Brain microvascular endothelial cell (primary cell): ENCODE results near the gene ZFPM1.

Experiments used
- DNase-seq: peaks from one replicate; pipeline ENCODE4 v3.0.0-alpha.2; 2020
- H3K27ac ChIP-seq: fragments of 250-450 bp; sonication (Bioruptor Pico); 2 replicates; pipeline ENCODE4 v1.5.1; 2020; ENCODE audit warnings: mild to moderate bottlenecking, moderate library complexity
- H3K27me3 ChIP-seq: fragments of 250-450 bp; sonication (Bioruptor Pico); replicated peaks from 2 replicates; pipeline ENCODE4 v1.5.1; 2020; ENCODE audit warnings: mild to moderate bottlenecking
- H3K36me3 ChIP-seq: fragments of 250-450 bp; sonication (Bioruptor Pico); replicated peaks from 2 replicates; pipeline ENCODE4 v1.5.1; 2020; ENCODE audit warnings: mild to moderate bottlenecking
- H3K4me3 ChIP-seq: 2 replicates; pipeline ENCODE4 v1.5.1; 2011; ENCODE audit warnings: low read depth, mild to moderate bottlenecking, control low read depth, low read length, moderate library complexity
- in situ Hi-C: cut with HindIII; loops from 2 replicates; pipeline ENCODE4 v1.10.0; 2017; ENCODE audit warnings: low sequenced_read_pairs, low pct_ligation_motif_present
- TF ChIP-seq, protein P1 (sequence below): IDR thresholded peaks from 2 replicates; pipeline ENCODE4 v1.5.1; 2011; ENCODE audit warnings: low read depth, mild to moderate bottlenecking, moderate library complexity, low read length, control low read depth, inconsistent platforms; ENCODE audit errors: missing control alignments

Gene ZFPM1

DNA sequence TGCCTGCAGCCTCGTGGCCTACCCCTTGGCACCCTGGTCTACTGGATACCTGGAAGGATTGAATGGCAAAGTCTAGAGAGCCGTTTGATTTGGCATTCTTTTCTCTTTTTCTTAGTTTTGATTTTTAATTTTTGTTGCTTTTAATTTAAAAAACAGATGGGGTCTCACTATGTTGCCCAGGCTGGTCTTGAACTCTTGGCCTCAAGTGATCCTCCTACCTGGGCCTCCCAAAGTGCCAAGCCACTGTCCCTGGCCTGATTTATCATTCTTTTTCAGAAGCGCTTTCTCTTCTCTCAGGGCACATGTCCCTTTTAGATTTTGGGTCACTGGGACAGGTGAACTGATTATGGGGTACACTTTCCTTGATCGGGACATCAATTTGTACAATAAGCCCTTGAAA is 128.0 kb downstream of the ZFPM1 start:
- TF ChIP-seq, protein P1, sequence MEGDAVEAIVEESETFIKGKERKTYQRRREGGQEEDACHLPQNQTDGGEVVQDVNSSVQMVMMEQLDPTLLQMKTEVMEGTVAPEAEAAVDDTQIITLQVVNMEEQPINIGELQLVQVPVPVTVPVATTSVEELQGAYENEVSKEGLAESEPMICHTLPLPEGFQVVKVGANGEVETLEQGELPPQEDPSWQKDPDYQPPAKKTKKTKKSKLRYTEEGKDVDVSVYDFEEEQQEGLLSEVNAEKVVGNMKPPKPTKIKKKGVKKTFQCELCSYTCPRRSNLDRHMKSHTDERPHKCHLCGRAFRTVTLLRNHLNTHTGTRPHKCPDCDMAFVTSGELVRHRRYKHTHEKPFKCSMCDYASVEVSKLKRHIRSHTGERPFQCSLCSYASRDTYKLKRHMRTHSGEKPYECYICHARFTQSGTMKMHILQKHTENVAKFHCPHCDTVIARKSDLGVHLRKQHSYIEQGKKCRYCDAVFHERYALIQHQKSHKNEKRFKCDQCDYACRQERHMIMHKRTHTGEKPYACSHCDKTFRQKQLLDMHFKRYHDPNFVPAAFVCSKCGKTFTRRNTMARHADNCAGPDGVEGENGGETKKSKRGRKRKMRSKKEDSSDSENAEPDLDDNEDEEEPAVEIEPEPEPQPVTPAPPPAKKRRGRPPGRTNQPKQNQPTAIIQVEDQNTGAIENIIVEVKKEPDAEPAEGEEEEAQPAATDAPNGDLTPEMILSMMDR, result no peak
- H3K36me3 ChIP-seq, result peaks cover 43% of the 10 kb centered on the region

DNA sequence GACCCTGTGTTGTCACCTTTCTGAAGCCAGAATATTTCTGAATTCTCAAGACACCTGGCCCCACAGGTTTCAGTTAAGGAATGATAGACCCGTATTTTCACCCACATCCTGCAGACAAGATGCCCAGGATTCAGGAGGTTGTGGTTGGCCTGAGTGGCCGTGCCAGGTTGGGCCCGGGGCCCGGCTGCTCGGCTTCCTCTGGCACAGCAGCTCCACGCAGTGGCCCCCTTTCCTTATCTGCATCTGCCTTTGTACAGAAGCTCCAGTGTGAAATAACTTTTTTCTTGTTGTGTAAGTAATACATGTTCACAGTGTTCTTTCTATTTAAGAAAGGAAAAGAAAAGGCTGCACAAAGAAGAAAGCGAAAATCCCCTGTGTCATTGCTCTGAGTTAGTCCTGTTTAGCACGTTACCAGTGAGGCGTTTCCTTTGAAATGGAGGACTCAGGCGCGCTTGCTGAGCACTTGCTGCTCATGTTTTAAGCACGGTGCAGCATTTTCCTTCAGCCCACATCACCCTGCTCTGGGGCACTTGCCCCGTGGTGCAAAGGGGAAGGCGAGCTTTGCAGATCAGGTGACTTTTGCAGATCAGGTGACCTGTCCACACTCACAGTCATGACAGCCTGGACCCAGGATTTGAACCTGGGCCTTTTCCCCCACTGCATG is 130.0 kb downstream of the ZFPM1 start:
- Histone ChIP-seq H3K4me3 (no peak overlapping the region), H3K36me3 (peaks cover 39% of the 10 kb centered on the region), H3K27me3 (no peaks in the 10 kb centered on the region), H3K27ac (no peak overlapping the region)
- TF ChIP-seq, protein P1, result no peak
- DNase-seq, result no peak
- in situ Hi-C loops, result no loop called here

More for the DNA sequence above, 128.0 kb downstream of the ZFPM1 start:
- DNase-seq, result no peak
- Histone ChIP-seq H3K27ac (no peak overlapping the region), H3K4me3 (no peak overlapping the region), H3K27me3 (no peaks in the 10 kb centered on the region)
- in situ Hi-C loops, result no loop called here

DNA sequence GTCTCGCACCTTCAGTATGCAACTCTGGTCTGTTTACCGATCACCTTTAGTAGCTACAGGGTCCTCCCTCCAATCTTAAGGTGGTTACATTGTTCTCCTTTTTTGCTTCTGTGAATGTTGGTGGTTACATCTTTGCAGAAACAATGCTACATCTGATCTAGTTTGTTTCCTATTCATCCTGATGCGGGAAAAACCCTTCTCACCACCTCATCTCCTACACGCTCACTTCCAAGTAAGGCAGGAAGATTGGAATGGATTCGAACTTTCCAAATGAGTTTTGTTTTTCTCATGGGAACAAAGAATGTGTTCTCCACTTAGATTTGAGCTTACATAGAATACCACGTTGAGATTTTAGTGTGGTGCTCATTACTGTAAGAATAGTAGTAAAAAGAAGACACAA is 131.6 kb downstream of the ZFPM1 start:
- DNase-seq, result no peak
- no peaks in the 10 kb centered on the region for H3K27me3 ChIP-seq
- H3K4me3 ChIP-seq, result no peak overlapping the region
- in situ Hi-C loops, result no loop called here
- peaks cover 42% of the 10 kb centered on the region for H3K36me3 ChIP-seq
- H3K27ac ChIP-seq, result no peak overlapping the region
- TF ChIP-seq, protein P1, result no peak

DNA sequence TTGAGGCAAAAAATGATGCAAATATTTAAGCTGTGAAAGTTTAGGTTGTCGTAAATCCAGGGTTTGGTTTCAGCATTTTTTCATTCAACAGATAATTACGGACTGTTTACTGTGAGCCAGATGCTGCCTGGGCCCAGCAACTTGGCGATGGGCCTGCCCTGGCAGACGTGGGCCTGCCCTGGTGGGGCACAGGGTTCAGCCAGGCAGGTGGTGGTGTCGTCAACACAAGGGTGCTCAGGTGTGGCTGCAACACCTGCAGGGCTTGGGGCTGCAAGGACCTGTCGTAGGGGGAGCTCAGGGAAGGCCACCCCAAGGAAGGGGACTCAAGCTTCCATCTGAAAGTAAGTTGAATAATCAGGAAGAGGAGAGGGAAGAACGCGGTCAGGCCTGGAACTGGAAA is 132.2 kb downstream of the ZFPM1 start:
- peaks cover 47% of the 10 kb centered on the region for H3K36me3 ChIP-seq

DNA sequence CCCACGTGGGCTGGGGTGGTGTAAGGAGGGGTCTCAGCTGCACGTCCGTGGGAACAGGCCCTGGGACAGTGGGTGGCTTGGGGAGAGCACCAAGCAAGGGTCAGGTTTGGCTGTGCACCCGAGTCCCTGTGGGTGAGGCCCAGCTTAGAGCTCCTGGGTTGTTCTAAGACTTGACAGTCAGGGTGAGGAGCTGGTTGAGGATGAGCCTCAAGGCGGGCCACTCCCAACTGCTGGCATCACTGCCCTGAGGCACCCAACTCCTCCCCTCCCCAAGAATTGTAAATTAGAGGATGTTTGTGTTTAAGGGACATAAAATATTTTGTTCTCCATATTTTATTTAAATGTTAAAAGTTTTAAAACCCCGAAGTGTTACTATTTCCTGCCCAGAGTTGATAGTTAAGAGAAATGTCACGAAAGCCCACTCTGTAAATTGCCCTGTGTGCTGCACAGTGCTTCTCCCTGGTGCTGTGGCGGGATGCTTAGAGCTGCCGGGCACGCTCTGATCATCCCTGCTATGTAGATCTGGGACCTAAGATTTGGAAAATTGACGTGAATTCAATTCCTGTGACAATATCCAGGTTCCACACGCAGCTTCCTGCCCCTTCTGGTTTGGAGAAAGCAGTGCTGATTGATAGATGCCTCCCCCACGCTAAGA is 133.0 kb downstream of the ZFPM1 start:
- no peaks in the 10 kb centered on the region for H3K27me3 ChIP-seq
- H3K36me3 ChIP-seq, result peaks cover 47% of the 10 kb centered on the region
- H3K4me3 ChIP-seq, result no peak overlapping the region
- no peak for DNase-seq
- TF ChIP-seq, protein P1, result no peak
- in situ Hi-C loops, result no loop called here
- no peak overlapping the region for H3K27ac ChIP-seq

More for the DNA sequence above, 132.2 kb downstream of the ZFPM1 start:
- TF ChIP-seq, protein P1, result no peak
- Histone ChIP-seq H3K4me3 (no peak overlapping the region), H3K27ac (no peak overlapping the region), H3K27me3 (no peaks in the 10 kb centered on the region)
- in situ Hi-C loops, result no loop called here
- DNase-seq, result no peak
